Stimulated activated CD4-positive, alpha-beta T cell treated with anti-CD3 and anti-CD28 coated beads, Interleukin-12 subunit alpha, Interleukin-12 subunit beta, amount 100 ng/mL, for 24 hours (primary cell): ENCODE results near the gene SAMD9.
"Not testable (repeated sequence)": the region's sequence is repeated elsewhere in the genome, so short reads cannot be mapped to it uniquely, and the experiment has no call there.

ENCODE experiments used
- DNase-seq, 2 experiments: peaks; one replicate each; pipeline ENCODE4 v3.0.0-alpha.2; 2020; ENCODE audit warnings: low read depth in 2 of 2

Gene SAMD9

GRCh38 chr7:93117852-93118530 is at the start of gene SAMD9:
SAMD9 (minus strand) TSS chr7:93117979; CDS start chr7:93106097, 11,882 bp downstream.
- peak in 1 of 2 experiments; percentile 20 for DNase-seq

- DNase-seq: no peak
Measured at GRCh38 chr7:93165447-93165846, 47.7 kb upstream of the SAMD9 start.

- DNase-seq: no peak
Measured at GRCh38 chr7:93164766-93165165, 47.0 kb upstream of the SAMD9 start.

GRCh38 chr7:93161181-93161762 is 43.5 kb upstream of the SAMD9 start:
- DNase-seq: no peak

GRCh38 chr7:93160410-93160809 is 42.6 kb upstream of the SAMD9 start:
- no peak for DNase-seq

- DNase-seq: no peak
Measured at GRCh38 chr7:93159490-93159889, 41.7 kb upstream of the SAMD9 start.

- no peak for DNase-seq
Measured at GRCh38 chr7:93156884-93157283, 39.1 kb upstream of the SAMD9 start.

- no peak for DNase-seq
Measured at GRCh38 chr7:93150200-93150835, 32.5 kb upstream of the SAMD9 start.

- no peak for DNase-seq
Measured at GRCh38 chr7:93148727-93149126, 30.9 kb upstream of the SAMD9 start.

GRCh38 chr7:93148144-93148543 is 30.4 kb upstream of the SAMD9 start, which contains the start of gene SAMD9L:
SAMD9L (minus strand) TSS chr7:93148385; CDS start chr7:93135971, 12,414 bp downstream.
- no peak for DNase-seq

- DNase-seq: no peak
Measured at GRCh38 chr7:93147363-93147762, 29.6 kb upstream of the SAMD9 start.

- DNase-seq: no peak
Measured at GRCh38 chr7:93146472-93147141, 28.8 kb upstream of the SAMD9 start.

GRCh38 chr7:93146036-93146435 is 28.3 kb upstream of the SAMD9 start:
- no peak for DNase-seq

- DNase-seq: no peak
Measured at GRCh38 chr7:93145354-93145753, 27.6 kb upstream of the SAMD9 start.

GRCh38 chr7:93142127-93142526 is 24.3 kb upstream of the SAMD9 start:
- DNase-seq: no peak

GRCh38 chr7:93140582-93141191 is 22.9 kb upstream of the SAMD9 start:
- DNase-seq: no peak

GRCh38 chr7:93138576-93138975 is 20.8 kb upstream of the SAMD9 start:
- DNase-seq: no peak

GRCh38 chr7:93133005-93133404 is 15.2 kb upstream of the SAMD9 start:
- DNase-seq: no peak

- DNase-seq: no peak
Measured at GRCh38 chr7:93132216-93132615, 14.4 kb upstream of the SAMD9 start.

- not testable (repeated sequence) for DNase-seq
Measured at GRCh38 chr7:93126954-93127353, 9.2 kb upstream of the SAMD9 start.

- DNase-seq: not testable (repeated sequence)
Measured at GRCh38 chr7:93123532-93123931, 5.8 kb upstream of the SAMD9 start.
